ENCODE data around the gene CARD16.

GRCh38 chr11:105071089-105071732 lies 26.1 kb upstream of the CARD16 start:
- no peak for TF ChIP-seq PKNOX1 (IDR thresholded peaks at IDR 0.05)
- TF ChIP-seq FOXK2 (IDR thresholded peaks at IDR 0.05): no peak
- no peak for TF ChIP-seq NFRKB (IDR thresholded peaks at IDR 0.05)
- no peak for TF ChIP-seq SP1 (IDR thresholded peaks at IDR 0.05)
- no peak for TF ChIP-seq SUZ12 (IDR thresholded peaks at IDR 0.05)
- no peak for TF ChIP-seq HDGF (IDR thresholded peaks at IDR 0.05; ENCODE audit: borderline replicate concordance)
- no peak for TF ChIP-seq ELF4 (IDR thresholded peaks at IDR 0.05)
- TF ChIP-seq FOXA1 (IDR thresholded peaks at IDR 0.05): no peak
- TF ChIP-seq TARDBP (IDR thresholded peaks at IDR 0.05): no peak

Measured in HEK293T (cell line).